ENCODE results near the gene KLRD1. TPM values are rescaled to one million over a fixed set of nuclear protein-coding genes. Genes with fewer than 3 reads are reported as not detected.
A peak's percentile ranks its signal among the peaks of the same experiment; 100 is the strongest.

Gene KLRD1
- total RNA-seq, 4 donors from 2014 or later = 0.72 to 1.1 (median 0.76) TPM; not detected in 1

DNA sequence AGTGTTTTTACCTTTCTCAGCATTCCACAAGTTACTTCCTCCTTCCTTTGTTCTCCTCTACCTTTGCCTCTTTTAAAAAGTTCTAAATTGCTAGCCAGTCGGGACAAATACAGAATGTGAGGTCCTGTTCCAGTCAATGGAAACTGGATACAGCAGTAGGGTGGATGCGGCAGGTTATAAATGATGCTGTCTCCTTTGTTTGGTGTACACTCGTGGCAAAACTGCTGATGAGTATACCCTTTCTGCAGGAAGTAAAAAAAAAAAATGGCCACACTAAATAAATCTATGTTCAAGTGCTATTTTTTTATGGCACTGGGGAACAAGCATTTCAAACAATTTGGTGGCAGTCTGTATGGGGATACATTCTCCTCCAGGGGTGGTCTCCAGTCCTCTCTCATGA, 54.7 kb downstream of the KLRD1 start:
- Histone ChIP-seq H3K27ac (peak overlapping the region; percentile 95), H3K4me3 (no peak overlapping the region), H3K9me3 (no peaks in the 10 kb centered on the region), H3K36me3 (no peaks in the 10 kb centered on the region), H3K27me3 (no peaks in the 10 kb centered on the region), H3K4me1 (peaks cover 36% of the 10 kb centered on the region)
- TF ChIP-seq POLR2AphosphoS5 (IDR thresholded peaks at IDR 0.05) (no peak), POLR2A (IDR thresholded peaks at IDR 0.05) (no peak), EP300 (IDR thresholded peaks at IDR 0.05) (no peak)
- TF ChIP-seq, protein P1, sequence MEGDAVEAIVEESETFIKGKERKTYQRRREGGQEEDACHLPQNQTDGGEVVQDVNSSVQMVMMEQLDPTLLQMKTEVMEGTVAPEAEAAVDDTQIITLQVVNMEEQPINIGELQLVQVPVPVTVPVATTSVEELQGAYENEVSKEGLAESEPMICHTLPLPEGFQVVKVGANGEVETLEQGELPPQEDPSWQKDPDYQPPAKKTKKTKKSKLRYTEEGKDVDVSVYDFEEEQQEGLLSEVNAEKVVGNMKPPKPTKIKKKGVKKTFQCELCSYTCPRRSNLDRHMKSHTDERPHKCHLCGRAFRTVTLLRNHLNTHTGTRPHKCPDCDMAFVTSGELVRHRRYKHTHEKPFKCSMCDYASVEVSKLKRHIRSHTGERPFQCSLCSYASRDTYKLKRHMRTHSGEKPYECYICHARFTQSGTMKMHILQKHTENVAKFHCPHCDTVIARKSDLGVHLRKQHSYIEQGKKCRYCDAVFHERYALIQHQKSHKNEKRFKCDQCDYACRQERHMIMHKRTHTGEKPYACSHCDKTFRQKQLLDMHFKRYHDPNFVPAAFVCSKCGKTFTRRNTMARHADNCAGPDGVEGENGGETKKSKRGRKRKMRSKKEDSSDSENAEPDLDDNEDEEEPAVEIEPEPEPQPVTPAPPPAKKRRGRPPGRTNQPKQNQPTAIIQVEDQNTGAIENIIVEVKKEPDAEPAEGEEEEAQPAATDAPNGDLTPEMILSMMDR (IDR thresholded peaks at IDR 0.05) = no peak
- DNase-seq (ENCODE audit: low spot score in 2 of 2) = no peak
- 40% methylated on average over 3 of the region's 3 CpGs for WGBS

DNA sequence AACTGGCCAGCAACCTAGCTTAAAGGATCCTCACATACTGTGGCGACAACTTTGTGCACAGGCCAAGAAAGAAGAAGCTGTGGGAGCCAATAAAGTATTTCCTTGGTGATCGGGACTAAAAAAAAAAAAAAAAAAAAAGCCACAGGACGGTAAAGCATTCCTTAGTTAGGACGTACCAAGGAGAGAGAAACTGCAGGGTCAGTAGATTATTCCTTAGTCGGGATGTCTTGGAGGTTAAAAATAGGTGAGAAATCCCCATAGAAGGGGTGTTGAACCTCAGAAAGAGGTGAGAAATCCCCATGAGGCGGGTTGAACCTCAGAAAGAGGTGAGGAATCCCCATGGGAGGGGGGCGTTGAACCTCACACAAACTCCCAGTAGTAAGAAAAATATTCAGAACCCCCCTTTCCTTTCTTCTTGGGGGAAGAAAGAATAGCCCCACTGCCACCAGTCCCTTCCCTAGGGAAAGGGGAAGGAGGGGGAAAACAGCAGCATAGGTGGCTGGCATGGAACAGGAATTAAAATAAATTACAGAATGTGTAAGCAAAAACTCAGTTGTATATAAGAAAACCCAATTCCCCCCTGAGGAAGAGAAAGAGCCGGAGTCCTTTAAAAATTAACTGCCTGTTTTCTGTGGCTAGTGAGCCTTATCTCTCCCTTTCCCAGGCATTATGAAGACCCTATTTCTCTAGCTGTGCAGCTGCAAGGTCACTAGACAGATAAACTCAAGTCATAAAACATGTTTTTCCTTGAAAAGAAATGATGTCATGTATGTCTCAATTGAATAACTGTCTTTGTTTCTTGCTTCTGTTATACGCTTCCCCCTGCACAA, 55.4 kb downstream of the KLRD1 start:
- H3K9me3 ChIP-seq = peaks cover 1% of the 10 kb centered on the region
- peak overlapping the region; percentile 95 for H3K27ac ChIP-seq
- no peak for DNase-seq (ENCODE audit: low spot score in 2 of 2)
- H3K4me3 ChIP-seq = peak overlapping the region; percentile 77
- no peaks in the 10 kb centered on the region for H3K27me3 ChIP-seq
- WGBS = 33% methylated on average over 9 of the region's 9 CpGs
- TF ChIP-seq POLR2A (IDR thresholded peaks at IDR 0.05) (no peak), POLR2AphosphoS5 (IDR thresholded peaks at IDR 0.05) (no peak), EP300 (IDR thresholded peaks at IDR 0.05) (no peak)
- TF ChIP-seq, protein P1 (IDR thresholded peaks at IDR 0.05) = no peak
- H3K36me3 ChIP-seq = no peaks in the 10 kb centered on the region
- H3K4me1 ChIP-seq = peaks cover 36% of the 10 kb centered on the region

DNA sequence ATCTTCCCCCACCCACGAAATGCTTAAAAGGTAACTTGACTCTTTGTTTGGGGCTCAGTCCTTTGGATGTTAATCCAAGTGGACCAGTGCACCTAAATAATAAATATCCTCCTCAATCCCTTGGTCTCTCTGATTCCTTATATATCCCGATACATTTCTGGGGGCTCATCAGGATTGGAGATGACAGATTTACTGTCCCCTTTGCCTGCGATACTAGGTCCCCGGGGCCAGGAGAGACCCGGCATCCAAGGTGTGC, 55.9 kb downstream of the KLRD1 start:
- Histone ChIP-seq H3K4me3 (peak overlapping the region; percentile 77), H3K27me3 (no peaks in the 10 kb centered on the region), H3K4me1 (peaks cover 36% of the 10 kb centered on the region), H3K36me3 (no peaks in the 10 kb centered on the region), H3K9me3 (peaks cover 4% of the 10 kb centered on the region), H3K27ac (peak overlapping the region; percentile 95)
- 39% methylated on average over 5 of the region's 5 CpGs for WGBS
- DNase-seq (ENCODE audit: low spot score in 2 of 2) = no peak
- TF ChIP-seq EP300 (IDR thresholded peaks at IDR 0.05) = no peak
- TF ChIP-seq, protein P1 (IDR thresholded peaks at IDR 0.05) = no peak

DNA sequence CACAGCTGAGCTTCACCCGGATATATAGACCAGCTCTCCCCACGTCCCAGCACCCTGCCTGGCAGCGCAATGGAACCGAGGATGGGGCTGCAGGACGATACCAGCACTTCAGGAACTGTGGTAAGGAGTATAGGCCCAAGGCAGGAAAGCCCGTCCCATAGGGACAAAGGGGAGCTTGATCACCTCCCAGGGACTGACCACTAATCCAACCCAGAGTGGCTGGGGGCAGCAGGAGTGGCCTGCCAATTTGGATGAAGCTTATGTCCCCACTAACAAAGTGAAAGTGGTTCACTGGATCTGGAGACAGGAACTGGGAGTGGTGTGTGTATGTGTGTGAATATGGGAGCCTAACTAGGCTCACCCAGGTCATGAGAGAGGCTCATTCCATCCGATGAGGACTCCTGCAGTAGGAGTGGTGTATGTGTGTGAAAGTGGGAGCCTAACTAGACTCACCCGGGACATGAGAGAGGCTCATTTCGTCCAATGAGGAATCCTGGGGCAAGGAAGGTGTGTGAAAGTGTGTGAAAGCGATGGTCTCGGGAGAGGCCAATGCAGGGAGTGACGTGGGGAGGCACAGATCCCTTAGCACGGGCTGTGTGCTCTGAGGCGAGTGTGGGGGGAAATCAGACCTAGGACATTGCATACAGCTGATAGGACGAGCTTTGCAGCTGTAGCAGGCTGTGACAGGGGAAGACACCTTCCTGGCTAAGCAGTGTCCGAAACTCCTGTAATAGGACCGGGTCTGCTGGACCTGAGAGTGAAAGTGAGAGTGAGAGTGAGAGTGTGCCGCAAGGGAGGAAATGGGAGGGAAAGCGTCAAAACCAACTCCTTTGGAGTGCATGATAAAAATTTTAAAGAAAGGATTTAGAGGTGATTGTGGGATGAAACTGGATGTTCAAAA, 56.5 kb downstream of the KLRD1 start:
- TF ChIP-seq, protein P1 (IDR thresholded peaks at IDR 0.05) = no peak
- no peak for TF ChIP-seq EP300 (IDR thresholded peaks at IDR 0.05)
- no peak for TF ChIP-seq POLR2AphosphoS5 (IDR thresholded peaks at IDR 0.05)
- no peak for TF ChIP-seq POLR2A (IDR thresholded peaks at IDR 0.05)
- WGBS = 3% methylated on average over 14 of the region's 19 CpGs

More for the DNA sequence above, 56.5 kb downstream of the KLRD1 start:
- DNase-seq (ENCODE audit: low spot score in 2 of 2) = no peak
- Histone ChIP-seq H3K27me3 (no peaks in the 10 kb centered on the region), H3K27ac (peak overlapping the region; percentile 95), H3K4me3 (peak overlapping the region; percentile 77), H3K4me1 (peaks cover 36% of the 10 kb centered on the region), H3K36me3 (no peaks in the 10 kb centered on the region), H3K9me3 (peaks cover 4% of the 10 kb centered on the region)
